HCT116 (cell line): ENCODE results near the gene STOX2. TPM values are rescaled to one million over a fixed set of nuclear protein-coding genes. Genes with fewer than 3 reads are reported as not detected.

Experiments
- ATAC-seq: fragments of 200-7000 bp; cut with Tn5 transposase; 2 replicates; pipeline ENCODE4 v1.9.1; 2020; ENCODE audit warnings: mild to moderate bottlenecking, moderate library complexity
- BruUV-seq: library from RNA; stranded (reverse); fragments of 400-500 nt; replicated peaks from 2 replicates; lab custom pipeline; 2021; lab: Mats Ljungman, UMichigan
- CTCF ChIA-PET: fragments of 300-600 bp; sonication (Branson Sonifier 250); formaldehyde crosslinking; loops from one replicate; lab custom pipeline; 2021; ENCODE audit warnings: antibody characterized with exemption; lab: Charles Lee
- POLR2A ChIA-PET: fragments of 300-600, 350-600 bp; sonication (Branson Sonifier 250); formaldehyde crosslinking; loops from one replicate; lab custom pipeline; 2021; ENCODE audit warnings: antibody characterized with exemption; lab: Charles Lee
- RAD21 ChIA-PET, 2 experiments: fragments of 300-600 bp; sonication (Branson Sonifier 250); formaldehyde crosslinking; loops; one replicate each; lab custom pipeline; 2023; ENCODE audit warnings: low total read pairs in 2 of 2; ENCODE audit not compliant: uncharacterized antibody in 2 of 2, unreplicated experiment in 2 of 2, low non-redundant PET in 1 of 2; lab: Charles Lee
- DNase-seq: peaks from one replicate; pipeline ENCODE4 v3.0.0-alpha.2; 2010; ENCODE audit warnings: low read depth, low spot score
- H2AFZ ChIP-seq: fragments of 200-600 bp; shearing (Covaris generic), sonication (generic); 2 replicates; pipeline ENCODE4 v1.6.1; 2017; ENCODE audit warnings: low read depth, mixed run types, mixed read lengths, antibody characterized with exemption, low read length; ENCODE audit not compliant: poor library complexity, severe bottlenecking
- H3K27ac ChIP-seq: 2 replicates; pipeline ENCODE4 v1.5.1; 2012; ENCODE audit warnings: low read depth, low read length
- H3K27me3 ChIP-seq: fragments of 200-600 bp; sonication (generic); 2 replicates; pipeline ENCODE4 v1.6.1; 2016; ENCODE audit warnings: mixed run types, low read length, mixed read lengths; ENCODE audit not compliant: insufficient read depth
- H3K36me3 ChIP-seq, 2 experiments: fragments of 200-500 bp in 1 of 2; fragments of 200-600 bp in 1 of 2; sonication (Bioruptor generic) in 1 of 2; sonication (generic) in 1 of 2; 2 replicates each; pipeline versions ENCODE4 v1.5.1 to v1.6.1; 2014 to 2016; ENCODE audit warnings: low read length in 2 of 2, inconsistent platforms in 1 of 2, mixed read lengths in 1 of 2, mixed run types in 1 of 2; ENCODE audit not compliant: insufficient read depth in 2 of 2, control insufficient read depth in 1 of 2
- H3K4me1 ChIP-seq, 2 experiments: fragments of 200-600 bp in 1 of 2; sonication (generic) in 1 of 2; 2 replicates each; pipeline versions ENCODE4 v1.5.1 to v1.6.1; 2012 to 2017; ENCODE audit warnings: low read length in 2 of 2, inconsistent platforms in 1 of 2, mild to moderate bottlenecking in 1 of 2, mixed read lengths in 1 of 2, mixed run types in 1 of 2, moderate library complexity in 1 of 2; ENCODE audit not compliant: insufficient read depth in 2 of 2, control insufficient read depth in 1 of 2
- H3K4me2 ChIP-seq: fragments of 200-600 bp; sonication (generic); 2 replicates; pipeline ENCODE4 v1.6.1; 2017; ENCODE audit warnings: mixed run types, low read length, mixed read lengths
- H3K4me3 ChIP-seq, 2 experiments: fragments of 200-600 bp in 1 of 2; sonication (generic) in 1 of 2; replicated peaks in 1 of 2; 2 replicates each; pipeline ENCODE4 v1.5.1; 2011 to 2016; ENCODE audit warnings: low read length in 2 of 2, control low read depth in 1 of 2, low read depth in 1 of 2, mild to moderate bottlenecking in 1 of 2, mixed read lengths in 1 of 2, mixed run types in 1 of 2
- H3K79me2 ChIP-seq: fragments of 200-600 bp; sonication (generic); 2 replicates; pipeline ENCODE4 v1.6.1; 2017; ENCODE audit warnings: mild to moderate bottlenecking, mixed run types, low read length, moderate library complexity, mixed read lengths; ENCODE audit not compliant: insufficient read depth
- H3K9ac ChIP-seq: fragments of 200-600 bp; sonication (generic); 2 replicates; pipeline ENCODE4 v1.6.1; 2016; ENCODE audit warnings: low read length, mixed read lengths
- H3K9me2 ChIP-seq: fragments of 200-600 bp; sonication (generic), shearing (Covaris generic); 2 replicates; pipeline ENCODE4 v1.6.1; 2017; ENCODE audit warnings: mixed run types, mild to moderate bottlenecking, moderate library complexity; ENCODE audit not compliant: insufficient read depth
- H3K9me3 ChIP-seq, 2 experiments: fragments of 200-500 bp in 1 of 2; fragments of 200-600 bp in 1 of 2; sonication (Bioruptor generic) in 1 of 2; sonication (generic) in 1 of 2; 2 replicates each; pipeline ENCODE4 v1.6.1; 2014 to 2017; ENCODE audit warnings: low read length in 2 of 2, mixed read lengths in 2 of 2, inconsistent platforms in 1 of 2, low read depth in 1 of 2, mild to moderate bottlenecking in 1 of 2, mixed run types in 1 of 2, moderate library complexity in 1 of 2; ENCODE audit not compliant: control insufficient read depth in 1 of 2, insufficient read depth in 1 of 2
- H4K20me1 ChIP-seq: fragments of 200-600 bp; sonication (generic), shearing (Covaris generic); 2 replicates; pipeline ENCODE4 v1.6.1; 2017; ENCODE audit warnings: mixed run types, mild to moderate bottlenecking, moderate library complexity; ENCODE audit not compliant: insufficient read depth
- ATF3 ChIP-seq: IDR thresholded peaks from 2 replicates; pipeline ENCODE4 v1.6.1; 2012
- CBX3 ChIP-seq: IDR thresholded peaks from 2 replicates; pipeline ENCODE4 v1.6.1; 2012; ENCODE audit warnings: low read depth
- CEBPB ChIP-seq: IDR thresholded peaks from 2 replicates; pipeline ENCODE4 v1.6.1; 2012; ENCODE audit warnings: low read depth
- CTCF ChIP-seq, 3 experiments: fragments of 200-600 bp in 1 of 3; sonication (generic) in 1 of 3; IDR thresholded peaks in 2 of 3; conservative IDR thresholded peaks in 1 of 3; 2 replicates each; pipeline ENCODE4 v1.5.1; 2012 to 2017; ENCODE audit warnings: low read depth in 2 of 3, low read length in 2 of 3, antibody characterized with exemption in 1 of 3, borderline replicate concordance in 1 of 3, control low read depth in 1 of 3, mild to moderate bottlenecking in 1 of 3, mixed read lengths in 1 of 3, mixed run types in 1 of 3, moderate library complexity in 1 of 3; ENCODE audit not compliant: insufficient read depth in 1 of 3
- EGR1 ChIP-seq: IDR thresholded peaks from 2 replicates; pipeline ENCODE4 v1.6.1; 2012; ENCODE audit warnings: low read depth
- MAX ChIP-seq: IDR thresholded peaks from 2 replicates; pipeline ENCODE4 v1.6.1; 2012
- POLR2AphosphoS5 ChIP-seq: IDR thresholded peaks from 2 replicates; pipeline ENCODE4 v1.6.1; 2011; ENCODE audit warnings: mild to moderate bottlenecking, low read depth, low read length, moderate library complexity
- RAD21 ChIP-seq: IDR thresholded peaks from 2 replicates; pipeline ENCODE4 v1.6.1; 2012; ENCODE audit warnings: low read depth, mild to moderate bottlenecking
- REST ChIP-seq: IDR thresholded peaks from 2 replicates; pipeline ENCODE4 v1.6.1; 2012; ENCODE audit warnings: low read depth
- TCF7L2 ChIP-seq: IDR thresholded peaks from 2 replicates; pipeline ENCODE4 v1.7.0; 2011; ENCODE audit warnings: borderline replicate concordance, inconsistent platforms; ENCODE audit not compliant: insufficient read depth, insufficient read length; ENCODE audit errors: extremely low read depth
- YY1 ChIP-seq: IDR thresholded peaks from 2 replicates; pipeline ENCODE4 v1.6.1; 2011; ENCODE audit warnings: low read length, low read depth, moderate library complexity, mild to moderate bottlenecking; ENCODE audit not compliant: insufficient replicate concordance; ENCODE audit errors: extremely low read depth
- ZNF274 ChIP-seq: fragments of 200-500 bp; sonication (Bioruptor generic); IDR thresholded peaks from 2 replicates; pipeline ENCODE4 v1.6.1; 2014; ENCODE audit warnings: mild to moderate bottlenecking, low read depth, low read length, inconsistent platforms
- intact Hi-C: fragments of 100-400 bp; cut with micrococcal nuclease; formaldehyde crosslinking; loops from 2 replicates; pipeline ENCODE4 v1.10.0; 2022
- total RNA-seq: library from RNA; stranded (reverse); gene quantifications from one replicate; pipeline ENCODE4 v1.2.1, GENCODE V29; 2021; ENCODE audit not compliant: unreplicated experiment

Gene STOX2
- total RNA-seq, 1 experiment from 2014 or later: 6.3 TPM

- Histone ChIP-seq H3K36me3 (no peaks in the 10 kb centered on the region), H3K9ac (no peak overlapping the region), H3K9me2 (no peaks in the 10 kb centered on the region), H3K4me3 (no peak overlapping the region), H4K20me1 (no peaks in the 10 kb centered on the region), H3K4me2 (no peak overlapping the region), H3K4me1 (no peaks in the 10 kb centered on the region), H3K9me3 (no peaks in the 10 kb centered on the region), H3K79me2 (no peaks in the 10 kb centered on the region), H2AFZ (no peak overlapping the region), H3K27ac (no peak overlapping the region), H3K27me3 (no peaks in the 10 kb centered on the region)
- ChIA-PET POLR2A (no interaction called here), CTCF (no interaction called here), RAD21 (no interaction called here)
- no TSS peak for BruUV-seq
- DNase-seq: no peak
- TF ChIP-seq YY1 (no peak), POLR2AphosphoS5 (no peak), RAD21 (no peak), CTCF (IDR thresholded peaks at IDR 0.05 in 2 of 3, conservative IDR thresholded peaks at IDR 0.05 in 1 of 3; ENCODE audit: borderline replicate concordance in 1 of 3, insufficient read depth in 1 of 3, low read depth in 2 of 3, low read length in 2 of 3) (no peak)
- intact Hi-C loops: no loop called here
- no peak for ATAC-seq
Measured at GRCh38 chr4:183909187-183909586, 4.1 kb downstream of the STOX2 start.

- no TSS peak for BruUV-seq
- Histone ChIP-seq H3K27ac (no peak overlapping the region), H2AFZ (no peak overlapping the region), H3K4me2 (no peak overlapping the region), H3K27me3 (no peaks in the 10 kb centered on the region), H3K4me3 (no peak overlapping the region), H3K79me2 (no peaks in the 10 kb centered on the region), H3K9ac (no peak overlapping the region), H4K20me1 (no peaks in the 10 kb centered on the region), H3K4me1 (no peaks in the 10 kb centered on the region), H3K36me3 (no peaks in the 10 kb centered on the region), H3K9me3 (no peaks in the 10 kb centered on the region), H3K9me2 (no peaks in the 10 kb centered on the region)
- intact Hi-C loops: no loop called here
- CTCF ChIA-PET: no interaction called here
- DNase-seq: no peak
- TF ChIP-seq CEBPB: no peak
- TF ChIP-seq TCF7L2: no peak
- no peak for TF ChIP-seq RAD21
- no peak for TF ChIP-seq EGR1
- TF ChIP-seq ATF3: no peak
- TF ChIP-seq REST: no peak
- no peak for TF ChIP-seq CBX3
- no peak for TF ChIP-seq ZNF274
- TF ChIP-seq YY1: no peak
- TF ChIP-seq MAX: no peak
- no peak for ATAC-seq
- RAD21 ChIA-PET: no interaction called here
- POLR2A ChIA-PET: no interaction called here
Measured at GRCh38 chr4:183909801-183910200, 4.7 kb downstream of the STOX2 start.
